Liver (tissue), 9 donors: ENCODE measurements around the gene ADAMTS19. TPM values are rescaled to one million over a fixed set of nuclear protein-coding genes. Genes with fewer than 3 reads are reported as not detected.
"Not testable (repeated sequence)": the region's sequence is repeated elsewhere in the genome, so short reads cannot be mapped to it uniquely, and the experiment has no call there.

Source experiments
- DNase-seq: peaks from one replicate; pipeline ENCODE4 v3.0.0-alpha.2; 2017; ENCODE audit warnings: low spot score
- H3K27ac ChIP-seq, 2 donors: one replicate each; pipeline ENCODE4 v1.7.0; 2013; ENCODE audit warnings: inconsistent platforms in 2 of 2, low read length in 2 of 2, control low read depth in 1 of 2, low read depth in 1 of 2, mild to moderate bottlenecking in 1 of 2
- H3K27me3 ChIP-seq, 4 donors: one replicate each; pipeline versions ENCODE4 v1.6.1 to v1.7.0; 2013; ENCODE audit warnings: low read length in 3 of 4, inconsistent platforms in 1 of 4, mild to moderate bottlenecking in 1 of 4, moderate library complexity in 1 of 4; ENCODE audit not compliant: control insufficient read depth in 4 of 4, insufficient read depth in 4 of 4
- H3K36me3 ChIP-seq, 4 donors: one replicate each; pipeline versions ENCODE4 v1.6.1 to v1.7.0; 2013; ENCODE audit warnings: low read length in 3 of 4, mild to moderate bottlenecking in 3 of 4, low read depth in 1 of 4, moderate library complexity in 1 of 4; ENCODE audit not compliant: control insufficient read depth in 4 of 4, insufficient read depth in 3 of 4
- H3K4me1 ChIP-seq, 4 donors: one replicate each; pipeline versions ENCODE4 v1.6.1 to v1.7.0; 2013; ENCODE audit warnings: low read length in 3 of 4, mild to moderate bottlenecking in 3 of 4, moderate library complexity in 1 of 4; ENCODE audit not compliant: control insufficient read depth in 4 of 4, insufficient read depth in 4 of 4
- H3K4me3 ChIP-seq, 3 donors: one replicate each; pipeline versions ENCODE4 v1.6.1 to v1.7.0; 2013; ENCODE audit warnings: low read length in 3 of 3, control low read depth in 1 of 3, low read depth in 1 of 3, mild to moderate bottlenecking in 1 of 3
- H3K9ac ChIP-seq, 2 donors: one replicate each; pipeline ENCODE4 v1.7.0; 2013; ENCODE audit warnings: low read length in 2 of 2, mild to moderate bottlenecking in 2 of 2, moderate library complexity in 2 of 2, control low read depth in 1 of 2, low read depth in 1 of 2
- H3K9me3 ChIP-seq, 4 donors: one replicate each; pipeline versions ENCODE4 v1.6.1 to v1.7.0; 2013; ENCODE audit warnings: low read length in 3 of 4; ENCODE audit not compliant: control insufficient read depth in 4 of 4
- ATF3 ChIP-seq: IDR thresholded peaks from 2 replicates; pipeline ENCODE4 v1.6.1; 2016; ENCODE audit warnings: antibody characterized with exemption
- EGR1 ChIP-seq, 2 donors: IDR thresholded peaks; 2 replicates each; pipeline ENCODE4 v1.6.1; 2016 to 2018; ENCODE audit warnings: antibody characterized with exemption in 2 of 2, low read depth in 2 of 2
- FOXA1 ChIP-seq: IDR thresholded peaks from 2 replicates; pipeline ENCODE4 v1.6.1; 2016; ENCODE audit warnings: antibody characterized with exemption
- FOXA2 ChIP-seq: IDR thresholded peaks from 2 replicates; pipeline ENCODE4 v1.6.1; 2016; ENCODE audit warnings: antibody characterized with exemption
- GABPA ChIP-seq, 2 donors: IDR thresholded peaks in 1 of 2; conservative IDR thresholded peaks in 1 of 2; 2 replicates each; pipeline ENCODE4 v1.6.1; 2016; ENCODE audit warnings: antibody characterized with exemption in 2 of 2, mild to moderate bottlenecking in 1 of 2, moderate library complexity in 1 of 2
- HNF4A ChIP-seq, 2 donors: conservative IDR thresholded peaks; 2 replicates each; pipeline ENCODE4 v1.6.1; 2016; ENCODE audit warnings: antibody characterized with exemption in 2 of 2, mild to moderate bottlenecking in 2 of 2
- HNF4G ChIP-seq: IDR thresholded peaks from 2 replicates; pipeline ENCODE4 v1.6.1; 2016; ENCODE audit warnings: antibody characterized with exemption
- JUND ChIP-seq, 2 donors: IDR thresholded peaks; 2 replicates each; pipeline ENCODE4 v1.6.1; 2016; ENCODE audit warnings: antibody characterized with exemption in 2 of 2
- RAD21 ChIP-seq, 2 donors: IDR thresholded peaks; 2 replicates each; pipeline ENCODE4 v1.6.1; 2016; ENCODE audit warnings: antibody characterized with exemption in 2 of 2, mild to moderate bottlenecking in 2 of 2
- RXRA ChIP-seq, 2 donors: IDR thresholded peaks; 2 replicates each; pipeline ENCODE4 v1.6.1; 2017 to 2018; ENCODE audit warnings: antibody characterized with exemption in 2 of 2, mild to moderate bottlenecking in 1 of 2
- SP1 ChIP-seq: IDR thresholded peaks from 2 replicates; pipeline ENCODE4 v1.6.1; 2018; ENCODE audit warnings: antibody characterized with exemption, mild to moderate bottlenecking
- TAF1 ChIP-seq: conservative IDR thresholded peaks from 2 replicates; pipeline ENCODE4 v1.6.1; 2016; ENCODE audit warnings: antibody characterized with exemption, mild to moderate bottlenecking
- YY1 ChIP-seq: IDR thresholded peaks from 2 replicates; pipeline ENCODE4 v1.6.1; 2016; ENCODE audit warnings: antibody characterized with exemption, mild to moderate bottlenecking
- ZBTB33 ChIP-seq: IDR thresholded peaks from 2 replicates; pipeline ENCODE4 v1.6.1; 2016; ENCODE audit warnings: antibody characterized with exemption
- WGBS: extraction: QIAGEN DNeasy Blood & Tissue Kit; methylation state at CpG from one replicate; pipeline ENCODE4 v1.1.7; 2013; 5-methylcytosine and 5-hydroxymethylcytosine counted together
- polyA plus RNA-seq, 2 donors: library from polyadenylated mRNA; stranded (reverse) in 1 of 2; unstranded in 1 of 2; fragments of 200-250 nt in 1 of 2; fragments of >200 nt in 1 of 2; fragmentation: Nextera tagmentation in 1 of 2; extraction: Ambion mirVana in 1 of 2; gene quantifications; one replicate each; pipeline versions ENCODE4 v1.2.1 to v1.2.3, GENCODE V29; 2013 to 2015
- total RNA-seq, 2 donors: library from RNA; depleted of rRNA; stranded (reverse); fragments of >200 nt; gene quantifications; one replicate each; pipeline ENCODE4 v1.2.3, GENCODE V29; 2014
- TF ChIP-seq, protein P1 (sequence below): IDR thresholded peaks from 2 replicates; pipeline ENCODE4 v1.6.1; 2016; ENCODE audit warnings: antibody characterized with exemption
- TF ChIP-seq, protein P2 (sequence below): fragments of 150-350 bp; IDR thresholded peaks from 2 replicates; pipeline ENCODE4 v1.5.1; 2017; ENCODE audit warnings: improper control_type of control experiment, low read depth, low read length; ENCODE audit not compliant: missing input control
- TF ChIP-seq, protein P3 (sequence below): IDR thresholded peaks from 2 replicates; pipeline ENCODE4 v1.6.1; 2016; ENCODE audit warnings: antibody characterized with exemption, mild to moderate bottlenecking
- donor health status: healthy.
- donor health status: healthy.
- donor health status: healthy.
- donor health status: healthy.
- donor health status: healthy.

The ADAMTS19 gene
- total and polyA plus RNA-seq, 4 donors, result 0.09 TPM; not detected in 3

DNA sequence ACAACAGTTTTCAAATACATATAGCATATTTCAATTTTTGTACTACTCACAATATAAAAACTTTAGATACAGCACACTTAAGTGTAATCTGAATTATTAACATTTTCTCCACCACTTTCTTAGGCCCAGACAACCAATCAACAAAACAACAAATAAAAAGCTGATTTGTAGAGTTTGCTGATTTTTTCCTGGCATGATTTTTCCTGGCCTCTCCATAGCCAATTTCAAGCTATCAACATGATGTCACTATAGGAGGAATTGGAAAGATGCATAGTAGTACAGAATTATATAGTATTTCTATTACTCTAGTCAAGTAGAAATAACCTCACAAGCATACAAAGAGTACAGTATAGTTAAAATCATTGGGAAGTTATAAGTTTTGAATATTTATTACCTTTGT, 35.1 kb upstream of the ADAMTS19 start:
- TF ChIP-seq RAD21 (IDR thresholded peaks at IDR 0.05) (no peak), RXRA (IDR thresholded peaks at IDR 0.05) (no peak), FOXA1 (no peak), HNF4G (no peak), TAF1 (no peak), EGR1 (IDR thresholded peaks at IDR 0.05; ENCODE audit: low read depth in 2 of 2) (no peak), HNF4A (conservative IDR thresholded peaks at IDR 0.05) (no peak), GABPA (IDR thresholded peaks at IDR 0.05 in 1 of 2, conservative IDR thresholded peaks at IDR 0.05 in 1 of 2) (no peak), ATF3 (no peak), JUND (IDR thresholded peaks at IDR 0.05) (no peak), FOXA2 (no peak)
- TF ChIP-seq, protein P1, sequence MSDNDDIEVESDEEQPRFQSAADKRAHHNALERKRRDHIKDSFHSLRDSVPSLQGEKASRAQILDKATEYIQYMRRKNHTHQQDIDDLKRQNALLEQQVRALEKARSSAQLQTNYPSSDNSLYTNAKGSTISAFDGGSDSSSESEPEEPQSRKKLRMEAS, result no peak
- TF ChIP-seq, protein P2, sequence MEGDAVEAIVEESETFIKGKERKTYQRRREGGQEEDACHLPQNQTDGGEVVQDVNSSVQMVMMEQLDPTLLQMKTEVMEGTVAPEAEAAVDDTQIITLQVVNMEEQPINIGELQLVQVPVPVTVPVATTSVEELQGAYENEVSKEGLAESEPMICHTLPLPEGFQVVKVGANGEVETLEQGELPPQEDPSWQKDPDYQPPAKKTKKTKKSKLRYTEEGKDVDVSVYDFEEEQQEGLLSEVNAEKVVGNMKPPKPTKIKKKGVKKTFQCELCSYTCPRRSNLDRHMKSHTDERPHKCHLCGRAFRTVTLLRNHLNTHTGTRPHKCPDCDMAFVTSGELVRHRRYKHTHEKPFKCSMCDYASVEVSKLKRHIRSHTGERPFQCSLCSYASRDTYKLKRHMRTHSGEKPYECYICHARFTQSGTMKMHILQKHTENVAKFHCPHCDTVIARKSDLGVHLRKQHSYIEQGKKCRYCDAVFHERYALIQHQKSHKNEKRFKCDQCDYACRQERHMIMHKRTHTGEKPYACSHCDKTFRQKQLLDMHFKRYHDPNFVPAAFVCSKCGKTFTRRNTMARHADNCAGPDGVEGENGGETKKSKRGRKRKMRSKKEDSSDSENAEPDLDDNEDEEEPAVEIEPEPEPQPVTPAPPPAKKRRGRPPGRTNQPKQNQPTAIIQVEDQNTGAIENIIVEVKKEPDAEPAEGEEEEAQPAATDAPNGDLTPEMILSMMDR, result no peak
- DNase-seq, result no peak
- H3K36me3 ChIP-seq, result no peaks in the 10 kb centered on the region
- no peaks in the 10 kb centered on the region for H3K27me3 ChIP-seq
- no peaks in the 10 kb centered on the region for H3K9me3 ChIP-seq
- no peak overlapping the region for H3K9ac ChIP-seq
- no peak overlapping the region for H3K4me3 ChIP-seq
- H3K27ac ChIP-seq, result no peak overlapping the region
- no peaks in the 10 kb centered on the region for H3K4me1 ChIP-seq

DNA sequence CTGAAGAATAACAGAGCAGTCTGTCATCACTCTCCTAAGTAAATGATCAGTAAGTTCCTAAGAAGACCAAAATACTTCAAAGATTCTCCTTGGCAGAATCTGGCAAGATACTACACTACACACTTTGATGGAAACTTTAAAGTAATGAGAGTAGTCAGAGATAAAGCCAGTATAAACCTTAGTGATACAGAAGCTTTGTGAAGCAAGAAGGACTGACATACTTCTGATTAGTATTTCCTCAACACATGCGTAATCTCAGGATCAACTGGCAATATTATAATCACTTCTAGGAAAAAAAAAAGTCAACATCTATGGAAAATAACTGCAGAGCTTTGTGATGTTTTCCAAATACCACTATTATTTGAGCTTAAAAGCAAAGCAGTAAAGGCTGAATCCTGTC, 34.0 kb upstream of the ADAMTS19 start:
- Histone ChIP-seq H3K9ac (no peak overlapping the region), H3K9me3 (no peaks in the 10 kb centered on the region), H3K27me3 (no peaks in the 10 kb centered on the region), H3K4me3 (no peak overlapping the region), H3K4me1 (no peaks in the 10 kb centered on the region), H3K27ac (no peak overlapping the region), H3K36me3 (no peaks in the 10 kb centered on the region)
- DNase-seq, result no peak
- TF ChIP-seq ZBTB33, result no peak
- TF ChIP-seq, protein P2, result no peak
- TF ChIP-seq RAD21 (IDR thresholded peaks at IDR 0.05), result no peak
- TF ChIP-seq ATF3, result no peak
- TF ChIP-seq, protein P3, sequence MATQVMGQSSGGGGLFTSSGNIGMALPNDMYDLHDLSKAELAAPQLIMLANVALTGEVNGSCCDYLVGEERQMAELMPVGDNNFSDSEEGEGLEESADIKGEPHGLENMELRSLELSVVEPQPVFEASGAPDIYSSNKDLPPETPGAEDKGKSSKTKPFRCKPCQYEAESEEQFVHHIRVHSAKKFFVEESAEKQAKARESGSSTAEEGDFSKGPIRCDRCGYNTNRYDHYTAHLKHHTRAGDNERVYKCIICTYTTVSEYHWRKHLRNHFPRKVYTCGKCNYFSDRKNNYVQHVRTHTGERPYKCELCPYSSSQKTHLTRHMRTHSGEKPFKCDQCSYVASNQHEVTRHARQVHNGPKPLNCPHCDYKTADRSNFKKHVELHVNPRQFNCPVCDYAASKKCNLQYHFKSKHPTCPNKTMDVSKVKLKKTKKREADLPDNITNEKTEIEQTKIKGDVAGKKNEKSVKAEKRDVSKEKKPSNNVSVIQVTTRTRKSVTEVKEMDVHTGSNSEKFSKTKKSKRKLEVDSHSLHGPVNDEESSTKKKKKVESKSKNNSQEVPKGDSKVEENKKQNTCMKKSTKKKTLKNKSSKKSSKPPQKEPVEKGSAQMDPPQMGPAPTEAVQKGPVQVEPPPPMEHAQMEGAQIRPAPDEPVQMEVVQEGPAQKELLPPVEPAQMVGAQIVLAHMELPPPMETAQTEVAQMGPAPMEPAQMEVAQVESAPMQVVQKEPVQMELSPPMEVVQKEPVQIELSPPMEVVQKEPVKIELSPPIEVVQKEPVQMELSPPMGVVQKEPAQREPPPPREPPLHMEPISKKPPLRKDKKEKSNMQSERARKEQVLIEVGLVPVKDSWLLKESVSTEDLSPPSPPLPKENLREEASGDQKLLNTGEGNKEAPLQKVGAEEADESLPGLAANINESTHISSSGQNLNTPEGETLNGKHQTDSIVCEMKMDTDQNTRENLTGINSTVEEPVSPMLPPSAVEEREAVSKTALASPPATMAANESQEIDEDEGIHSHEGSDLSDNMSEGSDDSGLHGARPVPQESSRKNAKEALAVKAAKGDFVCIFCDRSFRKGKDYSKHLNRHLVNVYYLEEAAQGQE, result no peak
- no peak for TF ChIP-seq SP1
- no peak for TF ChIP-seq YY1
- TF ChIP-seq FOXA2, result no peak
- no peak for TF ChIP-seq RXRA (IDR thresholded peaks at IDR 0.05)
- TF ChIP-seq JUND (IDR thresholded peaks at IDR 0.05), result no peak
- TF ChIP-seq EGR1 (IDR thresholded peaks at IDR 0.05; ENCODE audit: low read depth in 2 of 2), result no peak
- TF ChIP-seq GABPA (IDR thresholded peaks at IDR 0.05 in 1 of 2, conservative IDR thresholded peaks at IDR 0.05 in 1 of 2), result no peak
- 79% methylated on average over 1 of the region's 1 CpG for WGBS

DNA sequence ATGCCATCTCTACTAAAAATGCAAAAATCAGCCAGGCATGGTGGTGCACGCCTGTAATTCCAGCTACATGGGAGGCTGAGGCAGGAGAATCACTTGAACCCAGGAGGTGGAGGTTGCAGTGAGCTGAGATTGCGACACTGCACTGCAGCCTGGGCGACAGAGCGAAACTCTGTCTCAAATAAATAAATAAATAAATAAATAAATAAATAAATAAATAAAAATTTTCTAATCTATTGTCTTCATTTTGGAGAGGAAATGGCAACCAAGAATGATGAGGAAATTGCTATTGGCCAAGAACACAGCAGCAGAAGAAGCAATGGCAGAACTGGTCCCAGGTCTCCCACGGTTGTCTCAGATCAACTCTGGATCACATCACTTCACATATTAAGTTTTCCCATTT, 31.5 kb upstream of the ADAMTS19 start:
- not testable (repeated sequence) for H3K27ac ChIP-seq, H3K27me3 ChIP-seq, H3K4me1 ChIP-seq, H3K9ac ChIP-seq, DNase-seq, H3K36me3 ChIP-seq, H3K9me3 ChIP-seq, H3K4me3 ChIP-seq
- 93% methylated on average over 5 of the region's 5 CpGs for whole genome bisulfite sequencing
